BLaER1 (cell line): ENCODE data around the gene FBXO36.
"Not testable (repeated sequence)": the region's sequence is repeated elsewhere in the genome, so short reads cannot be mapped to it uniquely, and the experiment has no call there.

ENCODE experiments used
- H3K27ac ChIP-seq: shearing (Covaris generic); formaldehyde crosslinking; 2 replicates; pipeline ENCODE4 v1.8.1; 2022
- H3K27me3 ChIP-seq: shearing (Covaris generic); formaldehyde crosslinking; 2 replicates; pipeline ENCODE4 v1.8.1; 2022
- H3K36me3 ChIP-seq: shearing (Covaris generic); formaldehyde crosslinking; 2 replicates; pipeline ENCODE4 v1.8.1; 2022
- H3K4me1 ChIP-seq: shearing (Covaris generic); formaldehyde crosslinking; 2 replicates; pipeline ENCODE4 v1.8.1; 2022
- H3K4me2 ChIP-seq: shearing (Covaris generic); formaldehyde crosslinking; 2 replicates; pipeline ENCODE4 v1.8.1; 2022
- H3K4me3 ChIP-seq: shearing (Covaris generic); formaldehyde crosslinking; 2 replicates; pipeline ENCODE4 v1.8.1; 2022
- H3K9ac ChIP-seq: shearing (Covaris generic); formaldehyde crosslinking; 2 replicates; pipeline ENCODE4 v1.8.1; 2022
- H3K9me3 ChIP-seq: shearing (Covaris generic); formaldehyde crosslinking; 2 replicates; pipeline ENCODE4 v1.8.1; 2022
- H4K20me1 ChIP-seq: shearing (Covaris generic); formaldehyde crosslinking; 2 replicates; pipeline ENCODE4 v1.8.1; 2022
- Cebpa-rat ChIP-seq: shearing (Covaris generic); IDR thresholded peaks from 2 replicates; pipeline ENCODE4 v1.8.1; 2022

FBXO36 gene

GRCh38 chr2:229910147-229910831, 12.0 kb upstream of the FBXO36 start:
- Histone ChIP-seq H3K27me3 (no peaks in the 10 kb centered on the region), H3K4me2 (no peak overlapping the region), H3K4me3 (no peak overlapping the region), H3K9ac (no peak overlapping the region), H3K4me1 (peaks cover 26% of the 10 kb centered on the region; the same call in 1 of the 2 replicates), H3K36me3 (peaks cover 33% of the 10 kb centered on the region), H3K9me3 (no peaks in the 10 kb centered on the region), H3K27ac (no peak overlapping the region), H4K20me1 (peaks cover 99% of the 10 kb centered on the region)
- no peak for TF ChIP-seq Cebpa-rat

- no peak overlapping the region for H3K27ac ChIP-seq
- H3K4me1 ChIP-seq = peaks cover 26% of the 10 kb centered on the region; the same call in 1 of the 2 replicates
- H3K27me3 ChIP-seq = no peaks in the 10 kb centered on the region
- peaks cover 99% of the 10 kb centered on the region for H4K20me1 ChIP-seq
- H3K36me3 ChIP-seq = peaks cover 33% of the 10 kb centered on the region
- no peak overlapping the region for H3K4me3 ChIP-seq
- no peak for TF ChIP-seq Cebpa-rat
- peak overlapping the region; percentile 4; the same call in 1 of the 2 replicates for H3K4me2 ChIP-seq
- no peaks in the 10 kb centered on the region for H3K9me3 ChIP-seq
- H3K9ac ChIP-seq = no peak overlapping the region
These were observed 11.4 kb upstream of the FBXO36 start for GRCh38 chr2:229910832-229911412.

- Histone ChIP-seq H4K20me1 (peaks cover 100% of the 10 kb centered on the region), H3K9me3 (no peaks in the 10 kb centered on the region), H3K4me2 (no peak overlapping the region), H3K27ac (no peak overlapping the region), H3K4me3 (no peak overlapping the region), H3K4me1 (peaks cover 26% of the 10 kb centered on the region), H3K36me3 (peaks cover 27% of the 10 kb centered on the region), H3K9ac (no peak overlapping the region), H3K27me3 (no peaks in the 10 kb centered on the region)
- TF ChIP-seq Cebpa-rat = no peak
These were observed 8.1 kb upstream of the FBXO36 start for GRCh38 chr2:229914171-229914570.

- H3K4me3 ChIP-seq = no peak overlapping the region
- H4K20me1 ChIP-seq = peaks cover 80% of the 10 kb centered on the region
These were observed 4.5 kb upstream of the FBXO36 start for GRCh38 chr2:229917793-229918192.

GRCh38 chr2:229920011-229920641, 2.2 kb upstream of the FBXO36 start:
- H3K9ac ChIP-seq = peak overlapping the region; percentile 95
- peak overlapping the region; percentile 97 for H3K4me3 ChIP-seq
- H3K27me3 ChIP-seq = no peaks in the 10 kb centered on the region
- H3K36me3 ChIP-seq = peaks cover 21% of the 10 kb centered on the region
- H3K4me2 ChIP-seq = peak overlapping the region; percentile 97
- peaks cover 36% of the 10 kb centered on the region for H3K4me1 ChIP-seq
- peak overlapping the region; percentile 95 for H3K27ac ChIP-seq
- H3K9me3 ChIP-seq = no peaks in the 10 kb centered on the region
- H4K20me1 ChIP-seq = peaks cover 57% of the 10 kb centered on the region
- no peak for TF ChIP-seq Cebpa-rat

More at GRCh38 chr2:229917793-229918192, 4.5 kb upstream of the FBXO36 start:
- H3K9ac ChIP-seq = no peak overlapping the region
- no peaks in the 10 kb centered on the region for H3K27me3 ChIP-seq
- peaks cover 21% of the 10 kb centered on the region for H3K36me3 ChIP-seq
- peaks cover 25% of the 10 kb centered on the region for H3K4me1 ChIP-seq
- no peaks in the 10 kb centered on the region for H3K9me3 ChIP-seq
- H3K4me2 ChIP-seq = no peak overlapping the region
- H3K27ac ChIP-seq = no peak overlapping the region
- no peak for TF ChIP-seq Cebpa-rat

GRCh38 chr2:229921101-229921891, 1.0 kb upstream of the FBXO36 start:
- peak overlapping the region; percentile 97 for H3K4me2 ChIP-seq
- peaks cover 13% of the 10 kb centered on the region for H3K36me3 ChIP-seq
- H3K4me1 ChIP-seq = peaks cover 41% of the 10 kb centered on the region
- H4K20me1 ChIP-seq = peaks cover 45% of the 10 kb centered on the region
- peak overlapping the region; percentile 95 for H3K27ac ChIP-seq
- TF ChIP-seq Cebpa-rat = no peak
- no peaks in the 10 kb centered on the region for H3K27me3 ChIP-seq
- H3K9me3 ChIP-seq = no peaks in the 10 kb centered on the region
- H3K4me3 ChIP-seq = peak overlapping the region; percentile 97
- peak overlapping the region; percentile 95 for H3K9ac ChIP-seq

GRCh38 chr2:229921892-229922448, 333 bp upstream of the FBXO36 start, which contains the start of gene TRIP12:
TSS of gene TRIP12 (minus strand) at chr2:229922009. CDS start at chr2:229880079, 41,930 bp downstream.
- H3K4me2 ChIP-seq = peak within 1 kb of the TSS; percentile 97
- H4K20me1 ChIP-seq = peaks cover 39% of the 10 kb centered on the region
- H3K27me3 ChIP-seq = no peaks in the 10 kb centered on the region
- TF ChIP-seq Cebpa-rat = no peak
- peaks cover 11% of the 10 kb centered on the region for H3K36me3 ChIP-seq
- H3K4me3 ChIP-seq = peak within 1 kb of the TSS; percentile 97
- peaks cover 41% of the 10 kb centered on the region for H3K4me1 ChIP-seq
- H3K27ac ChIP-seq = peak within 1 kb of the TSS; percentile 95
- peak within 1 kb of the TSS; percentile 95 for H3K9ac ChIP-seq
- no peaks in the 10 kb centered on the region for H3K9me3 ChIP-seq

GRCh38 chr2:229924541-229924940, 2.2 kb downstream of the FBXO36 start:
- H3K4me2 ChIP-seq, H3K4me3 ChIP-seq, H3K36me3 ChIP-seq, H3K27ac ChIP-seq, H3K27me3 ChIP-seq, H3K9ac ChIP-seq, H3K9me3 ChIP-seq: not testable (repeated sequence)
- H3K4me1 ChIP-seq = peaks cover 46% of the 10 kb centered on the region
- peaks cover 13% of the 10 kb centered on the region for H4K20me1 ChIP-seq

GRCh38 chr2:229925201-229925600, 2.9 kb downstream of the FBXO36 start:
- H3K4me2 ChIP-seq = no peak overlapping the region
- peaks cover 6% of the 10 kb centered on the region for H4K20me1 ChIP-seq

More at GRCh38 chr2:229925201-229925600, 2.9 kb downstream of the FBXO36 start:
- Histone ChIP-seq H3K4me1 (peaks cover 39% of the 10 kb centered on the region), H3K27me3 (no peaks in the 10 kb centered on the region), H3K9ac (no peak overlapping the region), H3K4me3 (no peak overlapping the region), H3K27ac (no peak overlapping the region), H3K36me3 (no peaks in the 10 kb centered on the region), H3K9me3 (no peaks in the 10 kb centered on the region)
- no peak for TF ChIP-seq Cebpa-rat
